ENCODE measurements around the gene KIF2C. TPM values are rescaled to one million over a fixed set of nuclear protein-coding genes. Genes with fewer than 3 reads are reported as not detected.

Gene KIF2C
- total and polyA plus RNA-seq, 9 of the 15 experiments (the other 6 are each of a cell fraction or from before 2014, with no cell fraction given): 84.9 to 226 (median 169) TPM

GRCh38 chr1:44714944-44715571, 24.6 kb upstream of the KIF2C start (continued):
- TF ChIP-seq HSF4 (CRISPR knock-in tag; IDR thresholded peaks at IDR 0.05; ENCODE audit: borderline replicate concordance) (no peak), ZNF740 (CRISPR knock-in tag; IDR thresholded peaks at IDR 0.05) (0 out of 2 replicates have a peak, but pooled peaks have one; percentile 29), ZNF740 (tag; IDR thresholded peaks at IDR 0.05) (no peak), CCNT2 (IDR thresholded peaks at IDR 0.05; ENCODE audit: borderline replicate concordance, extremely low read depth, insufficient read length, low read depth, low read length) (no peak), TCFL5 (CRISPR knock-in tag; conservative IDR thresholded peaks at IDR 0.05) (no peak), ELF1 (tag; IDR thresholded peaks at IDR 0.05) (peak; percentile 83)
- TF ChIP-seq, protein P1, sequence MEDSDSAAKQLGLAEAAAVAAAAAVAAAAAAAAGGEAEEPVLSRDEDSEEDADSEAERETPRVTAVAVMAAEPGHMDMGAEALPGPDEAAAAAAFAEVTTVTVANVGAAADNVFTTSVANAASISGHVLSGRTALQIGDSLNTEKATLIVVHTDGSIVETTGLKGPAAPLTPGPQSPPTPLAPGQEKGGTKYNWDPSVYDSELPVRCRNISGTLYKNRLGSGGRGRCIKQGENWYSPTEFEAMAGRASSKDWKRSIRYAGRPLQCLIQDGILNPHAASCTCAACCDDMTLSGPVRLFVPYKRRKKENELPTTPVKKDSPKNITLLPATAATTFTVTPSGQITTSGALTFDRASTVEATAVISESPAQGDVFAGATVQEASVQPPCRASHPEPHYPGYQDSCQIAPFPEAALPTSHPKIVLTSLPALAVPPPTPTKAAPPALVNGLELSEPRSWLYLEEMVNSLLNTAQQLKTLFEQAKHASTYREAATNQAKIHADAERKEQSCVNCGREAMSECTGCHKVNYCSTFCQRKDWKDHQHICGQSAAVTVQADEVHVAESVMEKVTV (CRISPR knock-in tag; IDR thresholded peaks at IDR 0.05): peak; percentile 42; the same call in 1 of the 2 replicates

Measured in K562 (cell line).